ENCODE data around the gene CDCA3. TPM values are rescaled to one million over a fixed set of nuclear protein-coding genes. Genes with fewer than 3 reads are reported as not detected.

CDCA3 gene
- total RNA-seq, 4 donors from 2014 or later: 2.0 to 7.1 (median 2.9) TPM

GRCh38 chr12:6838854-6839253 lies 12.2 kb downstream of the CDCA3 start:
- TF ChIP-seq CTCF (IDR thresholded peaks at IDR 0.05): no peak
- TF ChIP-seq POLR2A (IDR thresholded peaks at IDR 0.05): no peak
- no peak overlapping the region for H3K4me3 ChIP-seq (ENCODE audit: low read depth, poor library complexity, severe bottlenecking)
- no peak for DNase-seq (ENCODE audit: low spot score in 2 of 2)
- intact Hi-C loops (cut with DNase I; ENCODE audit: low total_unique reads): no loop called here
- WGBS, 2 donors: 86% methylated on average over 15 to 16 of the region's 16 CpGs

DNA sequence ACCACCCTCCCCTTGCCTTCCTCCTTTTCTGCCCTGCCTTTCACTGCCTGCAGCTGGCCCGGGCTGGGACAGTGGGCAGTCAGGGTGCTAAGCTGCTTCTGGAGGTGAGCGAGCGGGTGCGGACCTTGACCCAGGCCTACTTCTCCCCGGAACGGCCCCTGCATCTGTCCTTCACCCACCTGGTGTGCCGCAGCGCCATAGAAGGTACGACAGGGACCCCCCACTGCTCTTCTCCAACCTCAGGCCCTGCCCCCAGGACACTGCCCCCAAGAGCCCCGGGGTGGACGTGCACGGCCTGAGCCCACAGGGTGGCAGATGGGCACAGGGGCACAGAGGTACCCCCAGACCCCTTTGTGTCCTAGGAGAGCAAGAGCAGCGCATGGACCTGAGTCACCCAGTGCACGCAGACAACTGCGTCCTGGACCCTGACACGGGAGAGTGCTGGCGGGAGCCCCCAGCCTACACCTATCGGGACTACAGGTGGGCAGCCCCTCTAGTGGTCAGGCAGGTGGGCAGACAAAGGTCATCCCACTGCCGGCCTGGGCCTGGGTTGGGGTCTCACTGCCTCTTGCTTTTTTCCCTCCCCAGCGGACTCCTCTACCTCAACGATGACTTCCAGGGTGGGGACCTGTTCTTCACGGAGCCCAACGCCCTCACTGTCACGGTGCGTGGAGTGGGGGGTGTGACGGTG lies 13.6 kb downstream of the CDCA3 start:
- TF ChIP-seq POLR2A (IDR thresholded peaks at IDR 0.05): no peak
- TF ChIP-seq CTCF (IDR thresholded peaks at IDR 0.05): no peak
- no peak overlapping the region for H3K4me3 ChIP-seq (ENCODE audit: low read depth, poor library complexity, severe bottlenecking)
- DNase-seq (ENCODE audit: low spot score in 2 of 2): no peak
- 90 to 96% methylated on average over 21 to 25 of the region's 26 CpGs for WGBS, 2 donors
- intact Hi-C loops (cut with DNase I; ENCODE audit: low total_unique reads): no loop called here

DNA sequence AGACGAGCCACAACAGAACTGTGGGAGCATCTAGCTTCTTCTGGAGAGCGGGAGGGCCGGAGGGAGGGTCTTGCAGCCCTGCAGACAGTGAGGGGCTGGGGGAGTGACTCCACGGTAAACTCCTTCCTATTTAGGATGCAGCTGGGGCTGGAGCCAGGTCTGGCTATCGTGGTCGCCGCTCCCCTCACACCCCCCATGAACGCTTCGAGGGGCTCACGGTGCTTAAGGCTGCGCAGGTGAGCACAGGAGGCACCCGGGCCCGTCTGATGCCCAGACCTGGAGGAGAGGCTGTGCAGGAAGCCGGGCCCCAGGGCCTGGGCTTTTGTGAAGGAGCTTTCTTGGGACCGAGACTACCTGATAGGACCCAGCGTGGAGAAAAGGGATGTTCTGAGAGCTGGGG lies 14.2 kb downstream of the CDCA3 start:
- TF ChIP-seq CTCF (IDR thresholded peaks at IDR 0.05): no peak
- TF ChIP-seq POLR2A (IDR thresholded peaks at IDR 0.05): no peak
- intact Hi-C loops (cut with DNase I; ENCODE audit: low total_unique reads): no loop called here
- H3K4me3 ChIP-seq (ENCODE audit: low read depth, poor library complexity, severe bottlenecking): no peak overlapping the region
- WGBS, 2 donors: 79 to 86% methylated on average over 9 to 16 of the region's 16 CpGs
- DNase-seq (ENCODE audit: low spot score in 2 of 2): no peak

GRCh38 chr12:6834873-6835272 lies 16.2 kb downstream of the CDCA3 start:
- H3K4me3 ChIP-seq (ENCODE audit: low read depth, poor library complexity, severe bottlenecking): no peak overlapping the region
- no peak for TF ChIP-seq POLR2A (IDR thresholded peaks at IDR 0.05)
- no peak for TF ChIP-seq CTCF (IDR thresholded peaks at IDR 0.05)
- intact Hi-C loops (cut with DNase I; ENCODE audit: low total_unique reads): no loop called here
- no peak for DNase-seq (ENCODE audit: low spot score in 2 of 2)
- 76 to 90% methylated on average over 5 of the region's 5 CpGs for WGBS, 2 donors

- WGBS, 2 donors: 52 to 64% methylated on average over 1 of the region's 1 CpG
- no peak overlapping the region for H3K4me3 ChIP-seq (ENCODE audit: low read depth, poor library complexity, severe bottlenecking)
- DNase-seq (ENCODE audit: low spot score in 2 of 2): no peak
- no peak for TF ChIP-seq CTCF (IDR thresholded peaks at IDR 0.05)
- TF ChIP-seq POLR2A (IDR thresholded peaks at IDR 0.05): no peak
- intact Hi-C loops (cut with DNase I; ENCODE audit: low total_unique reads): no loop called here
Observed at GRCh38 chr12:6834254-6834653, 16.8 kb downstream of the CDCA3 start.

All from lower leg skin (tissue), 4 donors.